GM19328 (cell line): Measurements from ENCODE around the gene ST7.
"Not testable (repeated sequence)": the region's sequence is repeated elsewhere in the genome, so short reads cannot be mapped to it uniquely, and the experiment has no call there.

Experiments used
- ATAC-seq: cut with Tn5 transposase; IDR thresholded peaks from one replicate; pipeline ENCODE4 v1.9.1; 2021; ENCODE audit warnings: mild to moderate bottlenecking, moderate library complexity; ENCODE audit not compliant: unreplicated experiment

The ST7 gene

GRCh38 chr7:116971869-116972268 lies 18.6 kb downstream of the ST7 start:
- no peak for ATAC-seq

- ATAC-seq, result not testable (repeated sequence)
Observed at GRCh38 chr7:116975024-116975423, 21.7 kb downstream of the ST7 start.

GRCh38 chr7:116977172-116977571 lies 23.9 kb downstream of the ST7 start:
- ATAC-seq, result no peak

GRCh38 chr7:116978006-116978405 lies 24.7 kb downstream of the ST7 start:
- no peak for ATAC-seq

GRCh38 chr7:116979430-116979829 lies 26.1 kb downstream of the ST7 start:
- ATAC-seq, result no peak

GRCh38 chr7:116980354-116980753 lies 27.1 kb downstream of the ST7 start:
- ATAC-seq, result no peak

- ATAC-seq, result no peak
Observed at GRCh38 chr7:116981939-116982338, 28.6 kb downstream of the ST7 start.

GRCh38 chr7:116984511-116984910 lies 31.2 kb downstream of the ST7 start:
- no peak for ATAC-seq

- no peak for ATAC-seq
Observed at GRCh38 chr7:116984917-116985316, 31.6 kb downstream of the ST7 start.

- ATAC-seq, result no peak
Observed at GRCh38 chr7:116985575-116985974, 32.3 kb downstream of the ST7 start.

- ATAC-seq, result no peak
Observed at GRCh38 chr7:116986611-116987565, 33.6 kb downstream of the ST7 start.

GRCh38 chr7:116988363-116988989 lies 35.2 kb downstream of the ST7 start:
- ATAC-seq, result no peak

- ATAC-seq, result no peak
Observed at GRCh38 chr7:116990056-116990455, 36.8 kb downstream of the ST7 start.

- ATAC-seq, result no peak
Observed at GRCh38 chr7:116991233-116991632, 37.9 kb downstream of the ST7 start.

- no peak for ATAC-seq
Observed at GRCh38 chr7:116994611-116995010, 41.3 kb downstream of the ST7 start.

GRCh38 chr7:116997972-116998371 lies 44.7 kb downstream of the ST7 start:
- no peak for ATAC-seq

- no peak for ATAC-seq
Observed at GRCh38 chr7:116998567-116999175, 45.4 kb downstream of the ST7 start.

- no peak for ATAC-seq
Observed at GRCh38 chr7:116999311-116999710, 46.0 kb downstream of the ST7 start.

GRCh38 chr7:117001283-117001682 lies 48.0 kb downstream of the ST7 start:
- ATAC-seq, result no peak

- no peak for ATAC-seq
Observed at GRCh38 chr7:117004899-117005298, 51.6 kb downstream of the ST7 start.

GRCh38 chr7:117005449-117005848 lies 52.1 kb downstream of the ST7 start:
- ATAC-seq, result no peak
